WERI-Rb-1 (cell line): ENCODE results near the gene NSF.

Experiments
- DNase-seq: peaks from one replicate; pipeline ENCODE4 v3.0.0-alpha.2; 2020
- H3K27ac ChIP-seq: fragments of 250-450 bp; sonication (Bioruptor Pico); 2 replicates; pipeline ENCODE4 v1.5.1; 2020; ENCODE audit warnings: mild to moderate bottlenecking, moderate library complexity
- H3K27me3 ChIP-seq: fragments of 250-450 bp; sonication (Bioruptor Pico); 2 replicates; pipeline ENCODE4 v1.5.1; 2021; ENCODE audit warnings: mild to moderate bottlenecking, low read depth, moderate library complexity; ENCODE audit not compliant: insufficient read depth, severe bottlenecking
- H3K36me3 ChIP-seq: fragments of 250-450 bp; sonication (Bioruptor Pico); 2 replicates; pipeline ENCODE4 v1.5.1; 2020; ENCODE audit warnings: mild to moderate bottlenecking, moderate library complexity
- H3K4me3 ChIP-seq: 2 replicates; pipeline ENCODE4 v1.5.1; 2011; ENCODE audit warnings: low read depth, mild to moderate bottlenecking, control low read depth, low read length
- H3K9me3 ChIP-seq: fragments of 250-450 bp; sonication (Bioruptor Pico); 2 replicates; pipeline ENCODE4 v1.5.1; 2021; ENCODE audit warnings: mild to moderate bottlenecking, moderate library complexity; ENCODE audit not compliant: severe bottlenecking
- CTCF ChIP-seq: IDR thresholded peaks from 2 replicates; pipeline ENCODE4 v1.5.1; 2011; ENCODE audit warnings: low read depth, mild to moderate bottlenecking, control low read depth, inconsistent platforms, low read length

NSF gene

GRCh38 chr17:46785696-46786095 lies 195.2 kb downstream of the NSF start:
- Histone ChIP-seq H3K36me3 (no peaks in the 10 kb centered on the region), H3K27ac (no peak overlapping the region), H3K4me3 (no peak overlapping the region), H3K27me3 (no peaks in the 10 kb centered on the region), H3K9me3 (peaks cover 11% of the 10 kb centered on the region)
- no peak for DNase-seq
- no peak for TF ChIP-seq CTCF

GRCh38 chr17:46787478-46787877 lies 197.0 kb downstream of the NSF start:
- H3K27ac ChIP-seq, result no peak overlapping the region
- no peaks in the 10 kb centered on the region for H3K36me3 ChIP-seq
- no peaks in the 10 kb centered on the region for H3K27me3 ChIP-seq
- peaks cover 11% of the 10 kb centered on the region for H3K9me3 ChIP-seq
- no peak overlapping the region for H3K4me3 ChIP-seq
- no peak for DNase-seq
- no peak for TF ChIP-seq CTCF

- no peak overlapping the region; the same call in 1 of the 2 replicates for H3K27ac ChIP-seq
- TF ChIP-seq CTCF, result no peak
- H3K27me3 ChIP-seq, result no peaks in the 10 kb centered on the region
- H3K4me3 ChIP-seq, result no peak overlapping the region
- H3K36me3 ChIP-seq, result no peaks in the 10 kb centered on the region
- H3K9me3 ChIP-seq, result peaks cover 11% of the 10 kb centered on the region
- no peak for DNase-seq
Observed at GRCh38 chr17:46788300-46788699, 197.8 kb downstream of the NSF start.

GRCh38 chr17:46788796-46789195 lies 198.3 kb downstream of the NSF start:
- no peak overlapping the region; the same call in 1 of the 2 replicates for H3K27ac ChIP-seq
- H3K9me3 ChIP-seq, result peaks cover 11% of the 10 kb centered on the region
- no peaks in the 10 kb centered on the region for H3K36me3 ChIP-seq
- no peak for TF ChIP-seq CTCF
- H3K27me3 ChIP-seq, result no peaks in the 10 kb centered on the region
- DNase-seq, result no peak
- no peak overlapping the region for H3K4me3 ChIP-seq

- TF ChIP-seq CTCF, result no peak
- DNase-seq, result no peak
Observed at GRCh38 chr17:46789610-46790009, 199.1 kb downstream of the NSF start.

GRCh38 chr17:46790216-46790615 lies 199.7 kb downstream of the NSF start:
- H3K4me3 ChIP-seq, result no peak overlapping the region
- no peak for TF ChIP-seq CTCF

More at GRCh38 chr17:46789610-46790009, 199.1 kb downstream of the NSF start:
- H3K9me3 ChIP-seq, result peaks cover 9% of the 10 kb centered on the region
- H3K27ac ChIP-seq, result no peak overlapping the region
- no peaks in the 10 kb centered on the region for H3K36me3 ChIP-seq
- no peak overlapping the region for H3K4me3 ChIP-seq
- no peaks in the 10 kb centered on the region for H3K27me3 ChIP-seq

More at GRCh38 chr17:46790216-46790615, 199.7 kb downstream of the NSF start:
- DNase-seq, result no peak
- Histone ChIP-seq H3K27me3 (no peaks in the 10 kb centered on the region), H3K9me3 (peaks cover 9% of the 10 kb centered on the region), H3K36me3 (no peaks in the 10 kb centered on the region), H3K27ac (no peak overlapping the region)
